ENCODE data around the gene POU3F1. TPM values are rescaled to one million over a fixed set of nuclear protein-coding genes. Genes with fewer than 3 reads are reported as not detected.
A peak's percentile ranks its signal among the peaks of the same experiment; 100 is the strongest.

The POU3F1 gene
- total RNA-seq, 1 experiment from 2014 or later, result not detected

DNA sequence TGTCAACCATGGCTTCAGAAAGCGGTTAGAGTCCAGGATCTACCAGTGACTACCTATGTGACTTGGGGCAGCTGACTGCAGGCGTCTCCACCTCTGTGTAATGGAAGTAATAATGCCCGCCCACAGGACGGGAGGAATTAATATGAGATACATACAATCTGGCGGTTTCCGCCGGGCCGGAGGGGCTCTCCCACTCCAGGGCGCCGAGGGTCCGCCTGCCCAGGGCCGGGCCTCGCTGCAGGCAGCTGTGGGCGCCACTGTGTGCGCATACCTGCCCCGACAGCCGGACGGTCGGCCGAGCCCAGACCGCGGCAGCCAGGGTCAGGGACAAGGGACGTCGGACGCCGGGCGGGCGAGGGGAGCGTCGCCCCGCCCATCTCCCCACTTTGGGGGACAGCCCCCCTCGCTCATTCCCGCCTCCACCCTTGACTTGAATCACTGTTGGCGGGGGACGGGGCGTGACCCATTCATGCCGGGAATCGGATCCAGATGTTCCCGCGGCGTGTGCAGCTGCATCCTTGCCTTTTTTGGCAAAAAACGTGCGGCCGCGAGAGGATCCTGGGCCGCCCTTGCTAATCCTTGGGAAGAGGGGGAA is 50.7 kb downstream of the POU3F1 start:
- intact Hi-C loops (cut with micrococcal nuclease), result no loop called here
- Histone ChIP-seq H4K20me1 (ENCODE audit: low read length) (no peaks in the 10 kb centered on the region), H3F3A (ENCODE audit: low read length, unreplicated experiment) (no peaks in the 10 kb centered on the region), H3K27me3 (ENCODE audit: low read length) (no peaks in the 10 kb centered on the region), H3K36me3 (ENCODE audit: low read depth, low read length) (no peaks in the 10 kb centered on the region; the same call in 1 of the 2 replicates), H3K27ac (ENCODE audit: low read length) (no peak overlapping the region), H3K4me1 (ENCODE audit: insufficient read depth, low read length) (peaks cover 21% of the 10 kb centered on the region), H3K79me2 (ENCODE audit: low read length) (no peaks in the 10 kb centered on the region), H3K9me3 (ENCODE audit: low read length) (no peaks in the 10 kb centered on the region), H3K9me2 (replicated peaks; ENCODE audit: low read length) (no peaks in the 10 kb centered on the region), H3K9ac (ENCODE audit: low read length) (no peak overlapping the region), H3K4me2 (ENCODE audit: low read length) (peak overlapping the region; percentile 26; the same call in 1 of the 2 replicates), H3K4me3 (ENCODE audit: low read length) (no peak overlapping the region), H2AFZ (ENCODE audit: low read length) (no peak overlapping the region)
- ChIA-PET CTCF (no interaction called here), POLR2A (ENCODE audit: unreplicated experiment) (no interaction called here)
- no peak for DNase-seq
- no peak for TF ChIP-seq EZH2 (IDR thresholded peaks at IDR 0.05; ENCODE audit: low read length, unreplicated experiment)
- no peak for TF ChIP-seq EZH2phosphoT487 (IDR thresholded peaks at IDR 0.05; ENCODE audit: borderline replicate concordance, low read length)
- TF ChIP-seq, protein P1, sequence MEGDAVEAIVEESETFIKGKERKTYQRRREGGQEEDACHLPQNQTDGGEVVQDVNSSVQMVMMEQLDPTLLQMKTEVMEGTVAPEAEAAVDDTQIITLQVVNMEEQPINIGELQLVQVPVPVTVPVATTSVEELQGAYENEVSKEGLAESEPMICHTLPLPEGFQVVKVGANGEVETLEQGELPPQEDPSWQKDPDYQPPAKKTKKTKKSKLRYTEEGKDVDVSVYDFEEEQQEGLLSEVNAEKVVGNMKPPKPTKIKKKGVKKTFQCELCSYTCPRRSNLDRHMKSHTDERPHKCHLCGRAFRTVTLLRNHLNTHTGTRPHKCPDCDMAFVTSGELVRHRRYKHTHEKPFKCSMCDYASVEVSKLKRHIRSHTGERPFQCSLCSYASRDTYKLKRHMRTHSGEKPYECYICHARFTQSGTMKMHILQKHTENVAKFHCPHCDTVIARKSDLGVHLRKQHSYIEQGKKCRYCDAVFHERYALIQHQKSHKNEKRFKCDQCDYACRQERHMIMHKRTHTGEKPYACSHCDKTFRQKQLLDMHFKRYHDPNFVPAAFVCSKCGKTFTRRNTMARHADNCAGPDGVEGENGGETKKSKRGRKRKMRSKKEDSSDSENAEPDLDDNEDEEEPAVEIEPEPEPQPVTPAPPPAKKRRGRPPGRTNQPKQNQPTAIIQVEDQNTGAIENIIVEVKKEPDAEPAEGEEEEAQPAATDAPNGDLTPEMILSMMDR (conservative IDR thresholded peaks at IDR 0.05; ENCODE audit: low read depth, low read length), result no peak
- ATAC-seq, result no peak; the same call in 1 of the 2 replicates
- BruUV-seq (replicated peaks), result no TSS peak

DNA sequence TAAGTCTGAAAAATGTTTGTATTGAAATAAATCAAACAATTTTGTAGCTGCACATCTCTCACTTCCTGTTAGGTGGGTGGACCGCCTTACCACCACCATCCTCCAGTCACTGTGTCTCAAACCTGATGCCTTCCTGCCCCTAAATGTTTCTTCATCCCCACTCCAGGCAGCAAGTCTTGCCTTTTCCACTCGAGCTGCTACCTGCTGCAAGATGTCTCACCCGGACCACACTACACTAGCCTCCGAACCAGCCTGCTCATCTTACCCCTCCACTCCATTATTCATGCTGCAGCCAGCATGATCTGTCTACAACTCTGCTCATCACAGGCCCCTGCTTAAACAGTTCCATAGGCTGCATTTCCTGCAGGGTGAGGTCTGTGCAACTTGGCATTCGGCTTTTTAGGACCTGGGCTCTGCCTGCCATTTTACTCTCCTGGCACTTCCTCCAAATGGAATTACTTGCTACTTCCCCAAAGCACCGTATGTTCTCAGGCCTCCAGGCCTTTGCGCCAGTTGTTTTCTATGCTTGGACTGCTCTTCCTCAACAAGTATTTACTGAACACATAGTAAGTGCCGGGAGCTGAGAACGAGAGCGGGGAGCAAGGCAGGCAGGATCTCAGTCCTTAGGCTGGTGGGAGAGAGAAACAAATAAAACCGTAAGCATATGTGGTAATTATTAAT is 51.6 kb downstream of the POU3F1 start:
- H3K4me3 ChIP-seq (ENCODE audit: low read length), result no peak overlapping the region
- ChIA-PET POLR2A (ENCODE audit: unreplicated experiment) (no interaction called here), CTCF (no interaction called here)
- H4K20me1 ChIP-seq (ENCODE audit: low read length), result no peaks in the 10 kb centered on the region
- H3K36me3 ChIP-seq (ENCODE audit: low read depth, low read length), result no peaks in the 10 kb centered on the region; the same call in 1 of the 2 replicates
- H3K27ac ChIP-seq (ENCODE audit: low read length), result no peak overlapping the region
- no peak overlapping the region for H3K4me2 ChIP-seq (ENCODE audit: low read length)
- H3K9ac ChIP-seq (ENCODE audit: low read length), result no peak overlapping the region
- H2AFZ ChIP-seq (ENCODE audit: low read length), result no peak overlapping the region
- H3K4me1 ChIP-seq (ENCODE audit: insufficient read depth, low read length), result peaks cover 13% of the 10 kb centered on the region
- no peaks in the 10 kb centered on the region for H3K79me2 ChIP-seq (ENCODE audit: low read length)
- H3K9me3 ChIP-seq (ENCODE audit: low read length), result no peaks in the 10 kb centered on the region
- intact Hi-C loops (cut with micrococcal nuclease), result no loop called here
- DNase-seq (no peak), ATAC-seq (no peak)
- BruUV-seq (replicated peaks), result TSS peak; percentile 16
- H3K9me2 ChIP-seq (replicated peaks; ENCODE audit: low read length), result no peaks in the 10 kb centered on the region
- no peaks in the 10 kb centered on the region for H3K27me3 ChIP-seq (ENCODE audit: low read length)
- TF ChIP-seq EZH2phosphoT487 (IDR thresholded peaks at IDR 0.05; ENCODE audit: borderline replicate concordance, low read length) (no peak), EZH2 (IDR thresholded peaks at IDR 0.05; ENCODE audit: low read length, unreplicated experiment) (no peak)
- TF ChIP-seq, protein P1 (conservative IDR thresholded peaks at IDR 0.05; ENCODE audit: low read depth, low read length), result no peak
- H3F3A ChIP-seq (ENCODE audit: low read length, unreplicated experiment), result no peaks in the 10 kb centered on the region

Small RNAs within 50 kb of the gene (microRNA-seq; reads per million reads assigned to microRNA genes)
- not detected for gene MIR3659 (ENCODE audit: unreplicated experiment)

Other genes starting within 250 kb of the POU3F1 start
- 70.1 and 72.5 TPM in 2 replicates for gene C1orf122, start 239.0 kb downstream of the POU3F1 start, total RNA-seq (2014; rRNA removed)
- gene YRDC, start 238.6 kb downstream of the POU3F1 start, total RNA-seq (2014; rRNA removed), result 41.8 and 51.9 TPM in 2 replicates
- 5.4 and 10.7 TPM in 2 replicates for gene MTF1, start 187.2 kb downstream of the POU3F1 start, total RNA-seq (2014; rRNA removed)
- 10.5 and 12.1 TPM in 2 replicates for gene INPP5B, start 99.7 kb downstream of the POU3F1 start, total RNA-seq (2014; rRNA removed)
- gene SF3A3, start 56.8 kb downstream of the POU3F1 start, total RNA-seq (2014; rRNA removed), result 103 and 142 TPM in 2 replicates
- 3.6 and 6.3 TPM in 2 replicates for gene FHL3, start 41.3 kb downstream of the POU3F1 start, total RNA-seq (2014; rRNA removed)
- 33.8 and 48.1 TPM in 2 replicates for gene UTP11, start 34.1 kb downstream of the POU3F1 start, total RNA-seq (2014; rRNA removed)